Measurements from ENCODE around the gene MAOB. TPM values are rescaled to one million over a fixed set of nuclear protein-coding genes. Genes with fewer than 3 reads are reported as not detected.
"Not testable (repeated sequence)": the region's sequence is repeated elsewhere in the genome, so short reads cannot be mapped to it uniquely, and the experiment has no call there.

MAOB gene
- total RNA-seq, 1 donor = 0.10 TPM

- Histone ChIP-seq H3K4me1 (ENCODE audit: insufficient read depth, low read length) (peaks cover 4% of the 10 kb centered on the region), H3K4me3 (ENCODE audit: low read length) (no peak overlapping the region), H3K9me3 (ENCODE audit: low read depth, low read length) (no peaks in the 10 kb centered on the region), H3K27me3 (ENCODE audit: insufficient read depth, low read length) (no peaks in the 10 kb centered on the region)
Measured at GRCh38 chrX:43750248-43750676, 132.0 kb downstream of the MAOB start.

GRCh38 chrX:43747476-43747875, 134.8 kb downstream of the MAOB start:
- Histone ChIP-seq H3K9me3 (ENCODE audit: low read depth, low read length) (no peaks in the 10 kb centered on the region), H3K4me1 (ENCODE audit: insufficient read depth, low read length) (peaks cover 4% of the 10 kb centered on the region), H3K27me3 (ENCODE audit: insufficient read depth, low read length) (no peaks in the 10 kb centered on the region), H3K4me3 (ENCODE audit: low read length) (no peak overlapping the region)

GRCh38 chrX:43745938-43746721, 136.1 kb downstream of the MAOB start:
- Histone ChIP-seq H3K4me3 (ENCODE audit: low read length) (no peak overlapping the region), H3K4me1 (ENCODE audit: insufficient read depth, low read length) (peaks cover 4% of the 10 kb centered on the region), H3K27me3 (ENCODE audit: insufficient read depth, low read length) (no peaks in the 10 kb centered on the region), H3K9me3 (ENCODE audit: low read depth, low read length) (no peaks in the 10 kb centered on the region)

GRCh38 chrX:43744284-43744683, 138.0 kb downstream of the MAOB start:
- Histone ChIP-seq H3K9me3 (ENCODE audit: low read depth, low read length) (no peaks in the 10 kb centered on the region), H3K4me1 (ENCODE audit: insufficient read depth, low read length) (no peaks in the 10 kb centered on the region), H3K27me3 (ENCODE audit: insufficient read depth, low read length) (no peaks in the 10 kb centered on the region), H3K4me3 (ENCODE audit: low read length) (no peak overlapping the region)

GRCh38 chrX:43743100-43743822, 139.0 kb downstream of the MAOB start:
- no peaks in the 10 kb centered on the region for H3K27me3 ChIP-seq (ENCODE audit: insufficient read depth, low read length)
- no peaks in the 10 kb centered on the region for H3K9me3 ChIP-seq (ENCODE audit: low read depth, low read length)
- H3K4me3 ChIP-seq (ENCODE audit: low read length) = no peak overlapping the region
- no peaks in the 10 kb centered on the region for H3K4me1 ChIP-seq (ENCODE audit: insufficient read depth, low read length)

GRCh38 chrX:43741843-43742573, 140.2 kb downstream of the MAOB start:
- H3K4me1 ChIP-seq (ENCODE audit: insufficient read depth, low read length) = no peaks in the 10 kb centered on the region
- H3K9me3 ChIP-seq (ENCODE audit: low read depth, low read length) = no peaks in the 10 kb centered on the region

GRCh38 chrX:43735957-43736356, 146.3 kb downstream of the MAOB start:
- no peaks in the 10 kb centered on the region for H3K9me3 ChIP-seq (ENCODE audit: low read depth, low read length)
- no peaks in the 10 kb centered on the region for H3K4me1 ChIP-seq (ENCODE audit: insufficient read depth, low read length)
- no peaks in the 10 kb centered on the region for H3K27me3 ChIP-seq (ENCODE audit: insufficient read depth, low read length)
- H3K4me3 ChIP-seq (ENCODE audit: low read length) = no peak overlapping the region

More at GRCh38 chrX:43741843-43742573, 140.2 kb downstream of the MAOB start:
- Histone ChIP-seq H3K27me3 (ENCODE audit: insufficient read depth, low read length) (no peaks in the 10 kb centered on the region), H3K4me3 (ENCODE audit: low read length) (no peak overlapping the region)

GRCh38 chrX:43735534-43735933, 146.7 kb downstream of the MAOB start:
- no peaks in the 10 kb centered on the region for H3K27me3 ChIP-seq (ENCODE audit: insufficient read depth, low read length)
- no peak overlapping the region for H3K4me3 ChIP-seq (ENCODE audit: low read length)
- H3K4me1 ChIP-seq (ENCODE audit: insufficient read depth, low read length) = peaks cover 2% of the 10 kb centered on the region
- H3K9me3 ChIP-seq (ENCODE audit: low read depth, low read length) = no peaks in the 10 kb centered on the region

- H3K4me3 ChIP-seq (ENCODE audit: low read length) = no peak overlapping the region
- H3K4me1 ChIP-seq (ENCODE audit: insufficient read depth, low read length) = peaks cover 10% of the 10 kb centered on the region
- no peaks in the 10 kb centered on the region for H3K9me3 ChIP-seq (ENCODE audit: low read depth, low read length)
- no peaks in the 10 kb centered on the region for H3K27me3 ChIP-seq (ENCODE audit: insufficient read depth, low read length)
Measured at GRCh38 chrX:43734444-43734843, 147.8 kb downstream of the MAOB start.

- H3K9me3 ChIP-seq (ENCODE audit: low read depth, low read length) = no peaks in the 10 kb centered on the region
- no peak overlapping the region for H3K4me3 ChIP-seq (ENCODE audit: low read length)
- no peaks in the 10 kb centered on the region for H3K27me3 ChIP-seq (ENCODE audit: insufficient read depth, low read length)
- H3K4me1 ChIP-seq (ENCODE audit: insufficient read depth, low read length) = peaks cover 10% of the 10 kb centered on the region
Measured at GRCh38 chrX:43733699-43734098, 148.6 kb downstream of the MAOB start.

GRCh38 chrX:43731086-43731485, 151.2 kb downstream of the MAOB start:
- no peaks in the 10 kb centered on the region for H3K27me3 ChIP-seq (ENCODE audit: insufficient read depth, low read length)
- no peaks in the 10 kb centered on the region for H3K9me3 ChIP-seq (ENCODE audit: low read depth, low read length)
- H3K4me1 ChIP-seq (ENCODE audit: insufficient read depth, low read length) = peaks cover 10% of the 10 kb centered on the region

GRCh38 chrX:43728966-43729365, 153.3 kb downstream of the MAOB start:
- H3K4me3 ChIP-seq (ENCODE audit: low read length) = no peak overlapping the region
- no peaks in the 10 kb centered on the region for H3K9me3 ChIP-seq (ENCODE audit: low read depth, low read length)
- peaks cover 10% of the 10 kb centered on the region for H3K4me1 ChIP-seq (ENCODE audit: insufficient read depth, low read length)
- H3K27me3 ChIP-seq (ENCODE audit: insufficient read depth, low read length) = no peaks in the 10 kb centered on the region

More at GRCh38 chrX:43731086-43731485, 151.2 kb downstream of the MAOB start:
- H3K4me3 ChIP-seq (ENCODE audit: low read length) = no peak overlapping the region

- no peaks in the 10 kb centered on the region for H3K27me3 ChIP-seq (ENCODE audit: insufficient read depth, low read length)
- no peak overlapping the region for H3K4me3 ChIP-seq (ENCODE audit: low read length)
- peaks cover 10% of the 10 kb centered on the region for H3K4me1 ChIP-seq (ENCODE audit: insufficient read depth, low read length)
Measured at GRCh38 chrX:43728002-43728401, 154.2 kb downstream of the MAOB start.

GRCh38 chrX:43727254-43727653, 155.0 kb downstream of the MAOB start:
- not testable (repeated sequence) for H3K9me3 ChIP-seq (ENCODE audit: low read depth, low read length); H3K27me3 ChIP-seq (ENCODE audit: insufficient read depth, low read length); H3K4me3 ChIP-seq (ENCODE audit: low read length)
- H3K4me1 ChIP-seq (ENCODE audit: insufficient read depth, low read length) = peaks cover 10% of the 10 kb centered on the region

More at GRCh38 chrX:43728002-43728401, 154.2 kb downstream of the MAOB start:
- H3K9me3 ChIP-seq (ENCODE audit: low read depth, low read length) = no peaks in the 10 kb centered on the region

GRCh38 chrX:43725227-43725626, 157.0 kb downstream of the MAOB start:
- not testable (repeated sequence) for H3K27me3 ChIP-seq (ENCODE audit: insufficient read depth, low read length); H3K4me1 ChIP-seq (ENCODE audit: insufficient read depth, low read length); H3K4me3 ChIP-seq (ENCODE audit: low read length); H3K9me3 ChIP-seq (ENCODE audit: low read depth, low read length)

Data from mononuclear cell (primary cell).